GM21717 (cell line): ENCODE data around the gene TOM1L2.

Source experiments
- ATAC-seq: cut with Tn5 transposase; IDR thresholded peaks from one replicate; pipeline ENCODE4 v1.9.1; 2021; ENCODE audit warnings: mild to moderate bottlenecking, moderate library complexity; ENCODE audit not compliant: unreplicated experiment

TOM1L2 gene

DNA sequence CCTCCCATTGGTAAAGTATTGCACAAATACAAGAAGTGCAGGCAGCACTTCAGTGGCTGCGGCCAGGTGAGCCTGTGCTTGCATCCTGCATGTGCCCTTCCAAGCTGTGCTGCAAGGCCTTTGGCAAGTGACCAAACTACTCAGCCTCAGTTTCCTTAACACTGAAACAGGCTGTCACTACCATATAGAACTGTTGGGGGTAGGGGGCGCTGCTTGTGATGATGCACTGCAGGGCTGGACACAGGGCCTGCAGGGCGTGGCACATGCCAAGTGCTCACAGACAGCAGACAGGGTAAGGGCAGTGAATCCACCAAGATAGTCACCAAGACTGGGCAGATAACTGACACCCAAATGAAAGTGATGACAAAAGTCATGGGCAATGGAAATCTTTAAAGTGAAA lies 69.8 kb downstream of the TOM1L2 start:
- ATAC-seq: no peak

DNA sequence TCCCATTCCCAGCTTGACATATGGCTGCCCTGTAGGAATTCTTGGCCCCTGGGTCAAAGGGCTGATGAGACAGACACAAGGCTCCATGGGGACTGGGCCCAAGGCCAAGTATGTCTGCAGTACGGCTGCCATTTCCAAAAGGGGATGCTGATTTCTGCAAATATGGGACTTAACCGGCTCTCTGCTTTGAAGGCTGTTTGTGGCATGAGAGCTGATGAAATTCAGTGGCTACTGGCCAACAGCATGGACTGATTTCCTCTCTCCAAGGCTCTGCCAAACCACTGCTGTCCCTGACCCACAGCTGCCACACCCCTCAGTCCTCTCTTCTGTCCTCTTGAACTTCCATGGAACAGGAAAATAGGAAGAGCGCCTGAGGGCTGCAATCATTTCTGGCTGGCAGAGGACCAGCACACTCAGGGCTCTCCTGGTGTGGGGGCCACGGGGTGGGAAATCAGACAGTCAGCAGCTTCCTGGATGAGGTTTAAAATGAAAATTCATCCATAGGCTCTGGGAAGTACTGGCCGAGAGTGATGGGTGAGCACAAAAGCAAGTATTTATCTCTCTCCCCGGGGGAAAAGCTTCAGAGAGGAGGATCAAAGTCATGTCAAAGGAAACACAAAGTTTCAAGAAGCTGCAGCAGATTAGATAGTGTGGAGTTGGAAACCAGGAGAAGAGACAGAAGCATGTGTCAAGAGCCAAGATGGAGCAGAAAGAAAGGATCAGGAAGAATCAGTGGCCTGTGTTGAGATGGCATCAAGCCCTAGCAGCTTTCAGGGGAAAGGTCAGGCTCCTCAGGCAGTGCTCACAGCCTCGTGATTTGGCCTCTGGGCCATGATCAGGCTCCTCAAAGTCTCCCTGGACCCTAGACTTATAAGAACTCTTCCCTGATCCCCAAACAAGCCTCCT lies 71.3 kb downstream of the TOM1L2 start:
- ATAC-seq: no peak

DNA sequence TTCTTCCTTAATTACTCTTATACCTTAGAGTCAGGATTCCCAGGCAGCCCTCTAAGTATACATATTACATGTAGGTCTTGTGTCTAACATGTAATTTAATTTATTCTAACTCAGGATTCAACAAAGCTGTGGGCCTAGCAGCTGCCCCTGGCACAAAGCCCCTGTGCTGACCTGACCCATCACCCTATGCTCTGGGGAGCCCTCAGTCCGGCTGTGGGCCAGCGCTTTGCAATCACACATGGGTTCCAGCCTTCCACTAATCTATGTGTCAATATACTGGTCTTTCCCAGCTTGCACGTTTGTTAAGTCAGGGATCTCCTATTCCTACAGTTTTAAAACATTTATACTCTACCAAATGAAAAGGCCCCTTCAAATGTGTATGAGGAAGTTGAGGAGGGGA lies 72.7 kb downstream of the TOM1L2 start:
- no peak for ATAC-seq

DNA sequence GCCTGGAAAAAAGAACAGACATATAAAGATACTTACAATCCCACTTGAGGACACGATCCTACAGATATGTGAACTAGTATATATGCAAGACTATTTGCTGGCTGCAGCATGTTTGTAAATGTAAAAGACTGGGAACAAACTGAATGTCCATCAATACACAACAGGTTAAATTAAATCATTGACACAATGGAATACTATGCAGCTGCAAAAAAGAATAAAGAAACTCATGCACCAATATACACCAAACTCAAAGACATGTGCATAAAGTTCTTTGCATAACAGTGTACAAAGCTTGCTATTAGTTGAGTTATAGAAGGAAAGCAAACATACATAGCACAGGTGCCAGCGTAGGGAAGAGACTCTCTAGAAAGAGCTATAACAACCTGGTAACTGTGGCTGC lies 73.5 kb downstream of the TOM1L2 start:
- no peak for ATAC-seq

DNA sequence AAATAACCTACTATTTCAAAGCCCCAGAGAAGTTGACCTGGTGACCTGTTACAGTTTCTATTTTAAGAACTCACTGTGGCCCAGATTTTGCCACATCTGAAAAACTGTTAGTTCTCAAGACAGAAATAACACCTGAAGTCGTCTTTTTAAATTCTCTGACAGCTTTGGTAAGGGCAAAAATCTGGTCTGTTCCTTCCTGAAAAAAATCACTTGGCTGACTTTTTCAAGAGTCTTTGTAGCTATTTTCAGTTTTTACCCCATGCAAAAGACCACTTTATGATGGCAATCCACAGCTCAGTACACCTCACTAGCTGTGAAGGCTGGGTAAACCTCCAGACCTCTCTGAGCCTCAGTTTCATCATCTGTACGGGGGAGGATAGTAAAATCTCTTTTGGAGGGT lies 74.8 kb downstream of the TOM1L2 start:
- ATAC-seq: no peak

DNA sequence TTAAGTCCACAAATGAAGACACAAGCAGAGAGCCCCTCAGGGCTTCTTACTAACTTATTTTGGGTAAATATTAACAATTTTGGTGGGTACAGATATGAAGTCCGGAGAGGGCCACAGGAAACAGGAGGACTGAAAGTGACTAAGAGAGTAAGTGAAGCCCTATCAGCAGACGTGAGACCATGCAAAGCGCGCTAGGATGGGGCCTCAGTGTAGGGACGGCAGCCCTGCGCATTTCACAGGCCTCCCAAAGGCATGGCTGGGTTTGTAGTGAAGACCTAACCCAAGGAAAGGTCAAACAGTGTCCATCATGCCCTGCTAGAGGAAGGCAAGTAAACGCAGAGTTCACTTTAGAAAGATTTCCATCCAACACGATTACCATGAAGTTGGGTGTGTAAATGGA lies 75.5 kb downstream of the TOM1L2 start:
- ATAC-seq: no peak

DNA sequence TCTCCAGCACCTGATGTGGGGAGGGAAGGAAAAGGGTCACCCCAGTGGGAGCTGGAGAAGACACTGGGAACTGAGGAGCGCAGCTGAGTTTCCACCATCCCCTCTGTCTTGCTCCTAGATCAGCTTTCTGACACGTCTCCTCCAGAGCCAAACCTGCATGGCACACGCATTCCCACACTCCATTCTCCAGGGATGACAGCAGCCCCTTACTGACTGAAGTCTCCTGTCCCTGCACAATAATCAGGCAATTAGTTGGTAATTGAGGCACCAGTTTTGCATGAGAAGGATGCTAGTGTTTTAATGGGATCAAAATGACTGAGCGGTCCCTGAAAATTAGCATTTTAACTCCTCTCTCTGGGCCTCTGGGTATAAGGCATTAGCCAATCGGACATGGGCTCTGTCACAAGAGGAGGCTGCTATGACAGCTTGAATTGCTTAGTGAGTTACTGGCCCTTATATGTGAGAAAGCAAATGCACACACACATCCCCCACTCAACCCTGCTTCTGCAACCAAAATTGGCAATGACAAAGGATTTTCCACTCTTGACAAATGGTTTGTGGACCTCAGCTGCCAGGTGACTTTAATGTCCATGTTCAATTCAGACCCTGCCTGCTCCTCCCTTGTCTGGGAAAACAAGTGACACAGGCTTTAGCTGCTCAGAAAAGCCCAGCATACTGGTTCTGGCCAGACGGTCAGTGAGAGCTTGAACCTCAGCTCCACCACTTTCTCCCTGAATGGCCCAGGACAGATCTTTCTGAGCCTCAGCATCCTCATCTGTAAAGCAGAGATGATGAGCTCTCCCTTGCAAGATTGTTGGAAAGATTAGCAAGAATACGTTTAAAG lies 78.2 kb downstream of the TOM1L2 start:
- ATAC-seq: no peak

DNA sequence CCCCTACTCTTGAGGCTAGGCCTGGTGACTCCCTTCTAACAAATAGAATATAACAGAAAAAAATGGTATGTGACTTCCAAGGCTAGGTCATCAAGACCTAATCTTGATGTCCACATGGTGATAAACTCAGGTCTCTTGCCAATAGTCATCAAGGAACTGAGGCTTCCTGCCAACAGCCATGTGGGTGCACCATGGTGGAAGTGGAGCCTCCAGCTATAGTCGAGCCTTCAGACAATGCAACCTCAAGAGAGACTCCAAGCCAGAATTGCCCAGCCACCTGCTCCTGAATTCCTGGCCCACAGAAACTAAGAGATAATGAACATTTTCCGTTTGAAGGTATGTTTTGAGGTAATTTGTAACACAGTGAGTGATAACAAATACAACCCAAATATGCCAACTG lies 79.5 kb downstream of the TOM1L2 start:
- ATAC-seq: no peak

DNA sequence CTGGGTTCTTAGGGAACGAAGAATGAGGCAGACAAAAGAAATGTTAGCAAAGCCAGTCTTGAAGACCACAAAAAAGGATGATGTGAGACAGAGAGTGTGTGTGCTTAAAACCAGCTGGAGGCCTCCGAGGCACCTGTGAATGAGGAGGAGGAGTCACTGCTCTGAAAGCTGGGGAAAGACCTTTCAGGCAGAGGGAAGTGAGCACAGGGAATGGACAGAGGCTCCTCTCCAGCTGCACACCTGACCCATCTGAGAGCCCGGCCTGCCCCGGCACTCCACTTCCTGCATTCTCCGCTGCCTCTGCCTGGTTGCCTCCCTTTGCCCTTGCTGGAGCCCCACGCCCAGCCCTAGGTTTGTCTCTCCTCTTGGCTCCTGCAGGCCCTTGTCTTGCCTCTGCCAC lies 80.2 kb downstream of the TOM1L2 start:
- ATAC-seq: no peak

DNA sequence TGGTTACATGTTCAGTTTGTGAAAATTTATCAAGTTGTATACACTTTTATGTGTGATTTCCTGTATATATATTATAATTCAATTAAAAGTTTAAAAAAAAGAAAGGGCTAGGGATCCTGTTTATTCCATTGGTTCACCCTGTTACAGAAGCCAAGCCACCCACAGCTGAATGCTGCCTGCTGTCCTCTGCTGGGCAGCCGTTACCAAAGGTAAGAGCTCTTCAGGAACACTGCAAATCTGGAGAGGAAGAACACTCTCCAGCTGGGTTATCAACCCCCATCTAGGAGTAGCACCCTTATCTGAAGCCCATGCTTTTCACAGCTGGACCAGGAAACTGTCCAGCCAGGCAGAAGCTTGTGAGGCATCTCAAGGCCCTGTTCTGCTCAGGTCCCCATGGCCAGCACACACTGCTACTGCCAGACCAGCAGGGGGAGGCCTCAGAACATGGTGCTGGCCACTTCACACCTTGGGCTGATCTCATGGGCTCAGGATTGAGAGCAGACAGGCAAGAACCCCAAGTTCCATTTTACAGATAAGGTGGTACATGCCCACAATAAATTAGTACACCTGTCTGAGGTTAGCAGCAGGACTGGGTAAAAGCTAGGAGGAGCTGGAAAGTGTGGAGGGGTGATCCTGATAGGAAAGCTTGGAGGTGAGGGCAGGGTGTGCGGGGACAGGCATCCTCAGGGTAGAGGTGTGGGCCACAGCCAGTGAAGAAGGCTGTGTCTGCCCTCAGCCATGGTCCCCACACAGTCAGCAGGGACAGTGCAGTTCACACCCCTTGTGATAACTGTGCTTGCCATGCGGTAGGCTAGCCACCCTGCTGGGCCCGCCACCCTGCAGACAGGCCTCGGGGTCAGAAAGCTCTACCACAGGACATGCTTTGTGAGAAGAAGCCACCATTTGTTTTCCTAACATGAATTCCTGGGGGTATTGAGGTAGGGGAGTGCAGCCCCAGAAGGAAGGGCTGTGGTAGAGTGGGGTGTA lies 81.1 kb downstream of the TOM1L2 start:
- no peak for ATAC-seq

DNA sequence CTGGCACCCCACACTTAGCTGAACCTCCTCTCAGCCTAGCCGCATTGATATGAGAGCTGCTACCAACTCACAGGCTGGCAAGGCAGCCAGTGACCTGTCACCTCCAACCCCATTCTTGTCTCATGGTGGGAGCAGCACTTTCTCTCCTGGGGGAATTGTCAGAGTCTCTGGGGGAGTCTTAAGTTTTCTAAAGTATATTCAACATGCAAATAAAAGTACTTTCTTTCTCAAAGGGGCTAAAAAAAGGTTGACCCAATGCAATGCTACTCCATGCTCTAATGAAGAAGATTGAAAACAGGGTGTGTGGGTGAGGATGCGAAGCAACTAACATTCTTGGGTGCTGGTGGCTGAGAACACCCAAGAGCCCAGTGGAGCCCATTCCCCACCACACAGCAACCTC lies 82.3 kb downstream of the TOM1L2 start:
- no peak for ATAC-seq

DNA sequence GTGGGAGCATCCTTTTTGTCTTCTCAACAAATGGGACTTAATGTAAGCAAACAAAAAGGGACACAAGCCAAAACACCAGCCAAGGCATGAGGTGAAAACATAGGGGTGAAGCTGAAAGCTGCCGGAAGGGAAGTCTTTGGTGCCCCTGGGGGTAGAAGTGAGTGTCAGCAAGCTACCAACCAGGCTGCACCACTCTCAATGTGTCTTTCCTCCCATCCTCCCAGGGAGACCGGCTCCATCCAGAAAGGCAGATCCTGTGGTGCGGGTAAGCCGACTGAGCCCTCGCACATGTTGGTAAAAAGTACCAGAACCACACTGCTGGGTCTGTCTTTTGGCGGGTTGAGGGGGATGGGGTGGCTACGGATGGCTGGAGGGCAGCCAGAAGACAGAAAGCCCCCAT lies 83.4 kb downstream of the TOM1L2 start:
- no peak for ATAC-seq

DNA sequence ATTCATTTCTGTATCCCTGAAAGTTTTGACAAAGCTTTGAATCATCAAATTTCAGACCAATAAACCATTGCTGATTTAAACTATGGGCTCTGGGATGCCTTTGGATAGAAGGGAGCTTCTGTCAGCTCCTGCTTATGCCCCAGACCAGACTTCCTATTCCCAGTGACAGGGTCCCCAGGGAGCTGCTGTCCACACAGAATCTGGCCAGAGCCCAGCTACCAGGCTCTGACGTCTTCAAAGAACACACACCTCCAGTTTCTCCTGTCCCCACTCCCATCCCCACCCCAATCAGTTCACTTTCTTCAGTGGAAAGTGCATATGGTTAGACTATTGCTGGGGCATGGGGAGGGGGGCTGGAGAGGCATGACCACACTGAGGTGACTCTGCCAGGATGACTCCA lies 83.8 kb downstream of the TOM1L2 start:
- ATAC-seq: no peak

DNA sequence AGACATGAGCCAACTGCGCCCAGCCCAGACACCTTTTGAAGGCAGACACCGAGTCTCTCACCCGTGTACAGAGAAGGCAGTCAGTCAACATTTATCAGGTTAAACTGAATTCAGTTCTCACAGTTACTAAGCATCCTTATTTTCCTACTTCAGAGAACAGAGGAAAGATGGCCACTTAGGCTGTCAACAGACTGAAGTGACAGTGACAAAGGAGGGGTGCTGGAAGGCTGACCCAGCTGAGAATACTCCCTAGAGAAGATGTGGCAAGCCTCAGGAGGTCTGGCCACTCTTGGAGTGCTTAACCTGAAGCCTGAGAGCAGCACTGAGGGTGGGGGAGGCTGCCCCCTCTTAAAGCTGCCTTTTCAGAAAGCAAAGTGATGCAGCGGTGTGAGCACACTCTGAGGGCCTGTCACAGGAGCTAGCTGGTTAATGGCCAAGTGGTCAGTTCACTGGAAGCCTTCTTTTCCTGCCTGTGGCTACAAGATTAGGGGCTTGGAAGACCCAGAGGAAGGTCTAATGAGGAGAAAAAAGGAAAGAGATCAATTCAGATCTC lies 84.4 kb downstream of the TOM1L2 start:
- ATAC-seq: no peak

DNA sequence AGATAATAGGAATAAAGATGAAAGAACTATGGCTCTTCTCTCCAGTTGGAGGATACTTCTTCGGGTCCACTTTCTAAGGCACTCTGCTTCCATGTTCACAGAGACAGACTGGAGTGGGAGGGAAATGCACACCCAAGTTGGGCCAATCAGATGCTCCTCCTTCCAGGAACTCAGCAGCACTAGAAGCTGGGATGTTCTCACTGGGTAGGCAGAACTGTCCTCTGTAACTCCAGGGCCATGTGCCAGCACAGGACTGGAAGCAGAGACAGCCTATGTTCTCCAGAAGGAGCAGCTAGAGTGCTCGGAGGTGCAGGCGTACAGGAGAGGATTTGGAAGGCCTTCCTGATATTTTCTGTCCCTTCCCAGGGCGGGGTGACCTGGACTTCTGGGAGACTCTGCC lies 85.5 kb downstream of the TOM1L2 start:
- no peak for ATAC-seq

DNA sequence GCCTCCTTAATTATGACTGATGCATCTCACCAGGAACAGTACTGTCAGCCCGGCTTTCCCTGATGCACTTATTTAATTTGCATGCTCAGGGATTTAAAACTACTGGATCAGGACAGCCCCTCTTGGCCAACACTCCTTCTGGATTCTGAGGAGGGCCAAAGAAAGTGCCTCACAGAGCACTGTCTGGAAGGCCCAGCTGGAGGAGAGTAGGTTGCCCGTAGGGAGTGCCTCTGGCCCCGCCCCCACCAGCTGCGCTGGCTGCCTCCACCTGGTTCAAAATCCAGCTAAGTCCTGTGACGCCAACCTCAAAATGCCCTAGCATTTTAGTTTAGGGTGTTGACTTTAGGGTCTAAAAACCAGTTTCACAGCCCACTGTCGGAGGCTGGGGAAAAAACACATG lies 86.0 kb downstream of the TOM1L2 start:
- ATAC-seq: no peak

DNA sequence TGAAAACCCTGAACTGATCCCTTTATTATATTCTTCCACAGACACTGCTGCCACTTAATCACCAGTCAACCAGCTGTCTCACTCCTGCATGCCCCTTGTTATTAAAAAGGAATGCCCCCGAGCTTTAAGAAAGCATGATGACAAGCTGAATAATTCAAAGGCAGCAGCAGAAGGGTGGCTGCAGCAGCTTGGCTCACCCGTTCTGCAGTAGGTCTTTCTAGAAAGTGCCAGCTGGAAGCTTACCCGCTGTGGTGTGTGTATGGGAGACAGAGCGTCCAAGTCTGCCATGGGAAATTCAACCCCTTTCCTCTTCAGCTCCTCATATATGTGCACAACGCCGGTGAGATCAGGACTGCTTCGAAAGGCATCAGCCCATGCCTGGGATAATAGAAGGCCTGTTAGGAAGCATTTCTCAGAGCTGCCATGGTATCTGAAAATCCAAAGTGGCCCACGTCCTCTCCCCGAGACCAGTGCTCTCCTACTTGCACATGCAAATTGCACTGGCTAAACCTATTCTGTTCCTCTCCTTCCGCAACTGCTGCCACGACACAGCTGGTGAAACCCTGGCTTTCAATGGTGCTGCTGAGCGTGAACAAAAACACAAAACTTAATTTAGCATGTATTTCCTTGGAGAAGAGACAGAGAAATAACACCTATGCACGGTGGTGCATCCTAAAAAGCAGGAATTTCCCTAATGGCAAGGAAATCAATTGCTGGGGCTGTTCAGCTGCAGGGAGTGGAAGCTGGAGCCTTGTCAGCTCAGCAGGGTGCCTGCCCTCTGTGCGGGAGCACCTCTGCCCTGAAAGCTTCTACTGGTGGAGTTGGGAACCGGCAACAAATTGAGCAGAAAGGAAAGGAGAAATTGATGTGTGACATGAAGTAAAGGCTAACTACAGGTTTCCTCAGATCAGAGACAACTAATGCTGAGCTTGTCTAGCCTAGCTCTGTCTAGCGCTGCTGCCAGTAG lies 87.5 kb downstream of the TOM1L2 start:
- ATAC-seq: no peak

DNA sequence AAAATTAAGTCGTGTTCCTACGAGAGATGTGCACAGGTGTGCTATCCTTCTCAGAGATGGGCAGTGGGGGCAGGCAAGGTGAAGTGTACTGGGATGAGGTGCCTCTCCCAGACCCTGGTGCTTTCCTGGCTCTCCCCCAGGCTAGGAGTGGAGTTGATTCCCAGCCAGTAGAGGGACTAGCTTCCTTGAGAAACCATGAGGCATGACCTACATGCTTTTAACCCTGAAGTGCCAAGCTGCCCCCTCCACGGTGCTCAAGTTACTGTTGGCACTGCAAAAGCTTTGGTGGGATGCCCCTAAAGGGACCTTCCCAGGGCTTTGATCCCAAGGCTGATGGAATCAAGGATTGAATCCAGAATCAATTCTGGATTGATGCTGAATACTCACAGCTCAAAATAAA lies 88.4 kb downstream of the TOM1L2 start:
- no peak for ATAC-seq

DNA sequence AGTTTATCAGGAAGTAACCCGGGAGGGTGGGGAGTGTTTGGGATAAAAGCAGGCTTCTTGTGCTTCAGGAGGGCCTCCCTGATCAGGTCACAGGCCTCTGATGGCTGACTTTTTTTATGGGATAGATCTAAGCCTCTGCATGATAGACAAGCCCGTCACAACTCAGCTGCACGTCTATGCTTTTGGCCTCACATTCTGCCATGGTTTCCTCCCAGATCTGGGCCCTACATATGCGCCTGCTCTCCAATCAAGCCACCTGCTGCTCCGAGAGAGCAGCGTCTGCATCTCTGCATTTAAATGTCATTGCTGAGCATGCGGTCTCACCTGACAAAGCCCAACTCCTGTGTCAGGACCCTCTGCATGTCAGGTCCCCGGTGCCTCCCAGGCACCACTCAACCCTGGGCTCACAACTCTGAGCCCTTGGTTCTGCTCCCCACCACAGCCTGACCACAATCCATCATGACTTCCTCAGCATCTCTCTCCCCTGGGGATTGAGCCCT lies 90.1 kb downstream of the TOM1L2 start:
- no peak for ATAC-seq
